Ovary (tissue), 3 donors: ENCODE data around the gene HAP1.

ENCODE experiments used
- EP300 ChIP-seq: sonication (generic); formaldehyde crosslinking; IDR thresholded peaks from one replicate; pipeline ENCODE4 v1.6.1; 2017; ENCODE audit warnings: antibody characterized with exemption
- POLR2A ChIP-seq: fragments of 450-650 bp; IDR thresholded peaks from one replicate; pipeline ENCODE4 v1.6.1; 2017; ENCODE audit warnings: antibody characterized with exemption, mild to moderate bottlenecking, moderate library complexity
- TF ChIP-seq, protein P1 (sequence below), 3 donors: fragments of 450-650 bp in 2 of 3; fragments of 200-600 bp in 1 of 3; IDR thresholded peaks; one replicate each; pipeline versions ENCODE4 v1.5.1 to v1.8.0; 2016 to 2022; ENCODE audit warnings: antibody characterized with exemption in 3 of 3, mild to moderate bottlenecking in 1 of 3
- donor health status: DM: no; HTN: no; CAD: no.

DNA sequence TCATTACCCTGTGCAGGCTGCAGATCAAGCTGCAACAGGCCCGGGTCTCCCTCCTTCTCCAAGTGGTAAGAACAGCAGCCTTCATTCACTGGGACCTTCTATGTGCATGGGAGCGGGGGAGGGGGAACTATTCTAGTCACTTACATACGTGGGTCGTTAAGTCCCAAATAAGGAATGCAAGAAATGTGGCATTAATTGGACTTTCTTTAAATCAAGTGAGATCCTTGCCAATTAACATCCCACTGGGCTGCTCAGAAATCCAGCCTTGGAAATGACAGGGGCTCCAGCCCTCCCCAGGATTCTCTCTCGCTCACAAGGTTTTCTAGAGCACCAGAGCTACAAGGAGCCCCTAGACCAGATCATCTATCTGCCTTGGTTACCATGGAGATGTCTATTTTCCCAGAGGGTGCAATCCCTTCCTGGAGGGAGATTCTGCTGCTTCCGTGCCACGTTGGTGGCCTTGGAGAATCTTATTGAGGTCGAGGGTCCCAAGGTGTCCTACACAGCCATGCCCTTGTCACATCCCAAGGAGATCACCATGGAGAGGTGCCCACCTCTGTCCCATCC lies 50.9 kb downstream of the HAP1 start:
- TF ChIP-seq, protein P1, sequence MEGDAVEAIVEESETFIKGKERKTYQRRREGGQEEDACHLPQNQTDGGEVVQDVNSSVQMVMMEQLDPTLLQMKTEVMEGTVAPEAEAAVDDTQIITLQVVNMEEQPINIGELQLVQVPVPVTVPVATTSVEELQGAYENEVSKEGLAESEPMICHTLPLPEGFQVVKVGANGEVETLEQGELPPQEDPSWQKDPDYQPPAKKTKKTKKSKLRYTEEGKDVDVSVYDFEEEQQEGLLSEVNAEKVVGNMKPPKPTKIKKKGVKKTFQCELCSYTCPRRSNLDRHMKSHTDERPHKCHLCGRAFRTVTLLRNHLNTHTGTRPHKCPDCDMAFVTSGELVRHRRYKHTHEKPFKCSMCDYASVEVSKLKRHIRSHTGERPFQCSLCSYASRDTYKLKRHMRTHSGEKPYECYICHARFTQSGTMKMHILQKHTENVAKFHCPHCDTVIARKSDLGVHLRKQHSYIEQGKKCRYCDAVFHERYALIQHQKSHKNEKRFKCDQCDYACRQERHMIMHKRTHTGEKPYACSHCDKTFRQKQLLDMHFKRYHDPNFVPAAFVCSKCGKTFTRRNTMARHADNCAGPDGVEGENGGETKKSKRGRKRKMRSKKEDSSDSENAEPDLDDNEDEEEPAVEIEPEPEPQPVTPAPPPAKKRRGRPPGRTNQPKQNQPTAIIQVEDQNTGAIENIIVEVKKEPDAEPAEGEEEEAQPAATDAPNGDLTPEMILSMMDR (IDR thresholded peaks at IDR 0.05) = no peak
- TF ChIP-seq POLR2A = no peak
- TF ChIP-seq EP300 = no peak
